GM10266 (cell line): ENCODE measurements around the gene HDAC4.

Experiments
- DNase-seq: peaks from one replicate; pipeline ENCODE4 v3.0.0; 2012; ENCODE audit errors: extremely low spot score
- TF ChIP-seq, protein P1 (sequence below): IDR thresholded peaks from 2 replicates; pipeline ENCODE4 v1.5.1; 2012; ENCODE audit warnings: mild to moderate bottlenecking, low read depth; ENCODE audit not compliant: control insufficient read depth, insufficient read depth; ENCODE audit errors: missing control alignments

HDAC4 gene

DNA sequence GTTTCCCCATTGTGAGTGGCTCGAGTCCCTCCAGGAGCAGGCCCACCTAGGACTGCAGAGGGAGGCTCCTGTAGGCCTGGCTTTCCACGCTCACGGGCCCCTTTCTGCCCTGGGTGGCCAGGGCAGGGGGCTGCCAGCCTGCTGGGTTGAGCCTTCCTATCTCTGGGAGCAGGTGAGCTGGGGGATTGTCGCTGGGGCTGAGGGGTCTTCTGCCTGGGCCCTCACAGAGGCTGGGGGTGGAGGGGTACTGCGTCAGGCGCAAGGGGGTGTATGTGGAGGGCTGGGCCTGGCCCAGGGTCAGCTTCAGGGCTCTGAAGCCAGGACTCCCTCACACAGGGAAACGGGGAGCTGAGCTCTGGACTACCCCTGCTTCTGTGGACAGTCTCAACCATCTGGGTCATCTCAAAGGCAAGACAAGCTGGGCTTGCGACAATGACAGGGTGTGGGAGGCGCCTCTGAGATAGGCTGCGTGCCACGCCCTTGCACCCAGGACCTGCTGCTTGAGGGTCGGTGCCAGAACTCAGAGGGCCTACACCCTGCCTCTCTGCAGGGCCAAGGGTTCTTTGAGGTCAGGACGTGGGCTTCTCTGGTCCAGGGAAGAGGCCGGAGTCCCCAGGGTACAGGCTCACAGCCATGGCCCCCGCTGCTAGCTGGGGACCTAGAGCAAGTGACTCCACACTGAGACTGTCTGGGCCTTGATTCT lies 346.9 kb downstream of the HDAC4 start:
- TF ChIP-seq, protein P1, sequence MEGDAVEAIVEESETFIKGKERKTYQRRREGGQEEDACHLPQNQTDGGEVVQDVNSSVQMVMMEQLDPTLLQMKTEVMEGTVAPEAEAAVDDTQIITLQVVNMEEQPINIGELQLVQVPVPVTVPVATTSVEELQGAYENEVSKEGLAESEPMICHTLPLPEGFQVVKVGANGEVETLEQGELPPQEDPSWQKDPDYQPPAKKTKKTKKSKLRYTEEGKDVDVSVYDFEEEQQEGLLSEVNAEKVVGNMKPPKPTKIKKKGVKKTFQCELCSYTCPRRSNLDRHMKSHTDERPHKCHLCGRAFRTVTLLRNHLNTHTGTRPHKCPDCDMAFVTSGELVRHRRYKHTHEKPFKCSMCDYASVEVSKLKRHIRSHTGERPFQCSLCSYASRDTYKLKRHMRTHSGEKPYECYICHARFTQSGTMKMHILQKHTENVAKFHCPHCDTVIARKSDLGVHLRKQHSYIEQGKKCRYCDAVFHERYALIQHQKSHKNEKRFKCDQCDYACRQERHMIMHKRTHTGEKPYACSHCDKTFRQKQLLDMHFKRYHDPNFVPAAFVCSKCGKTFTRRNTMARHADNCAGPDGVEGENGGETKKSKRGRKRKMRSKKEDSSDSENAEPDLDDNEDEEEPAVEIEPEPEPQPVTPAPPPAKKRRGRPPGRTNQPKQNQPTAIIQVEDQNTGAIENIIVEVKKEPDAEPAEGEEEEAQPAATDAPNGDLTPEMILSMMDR, result no peak
- DNase-seq, result no peak

DNA sequence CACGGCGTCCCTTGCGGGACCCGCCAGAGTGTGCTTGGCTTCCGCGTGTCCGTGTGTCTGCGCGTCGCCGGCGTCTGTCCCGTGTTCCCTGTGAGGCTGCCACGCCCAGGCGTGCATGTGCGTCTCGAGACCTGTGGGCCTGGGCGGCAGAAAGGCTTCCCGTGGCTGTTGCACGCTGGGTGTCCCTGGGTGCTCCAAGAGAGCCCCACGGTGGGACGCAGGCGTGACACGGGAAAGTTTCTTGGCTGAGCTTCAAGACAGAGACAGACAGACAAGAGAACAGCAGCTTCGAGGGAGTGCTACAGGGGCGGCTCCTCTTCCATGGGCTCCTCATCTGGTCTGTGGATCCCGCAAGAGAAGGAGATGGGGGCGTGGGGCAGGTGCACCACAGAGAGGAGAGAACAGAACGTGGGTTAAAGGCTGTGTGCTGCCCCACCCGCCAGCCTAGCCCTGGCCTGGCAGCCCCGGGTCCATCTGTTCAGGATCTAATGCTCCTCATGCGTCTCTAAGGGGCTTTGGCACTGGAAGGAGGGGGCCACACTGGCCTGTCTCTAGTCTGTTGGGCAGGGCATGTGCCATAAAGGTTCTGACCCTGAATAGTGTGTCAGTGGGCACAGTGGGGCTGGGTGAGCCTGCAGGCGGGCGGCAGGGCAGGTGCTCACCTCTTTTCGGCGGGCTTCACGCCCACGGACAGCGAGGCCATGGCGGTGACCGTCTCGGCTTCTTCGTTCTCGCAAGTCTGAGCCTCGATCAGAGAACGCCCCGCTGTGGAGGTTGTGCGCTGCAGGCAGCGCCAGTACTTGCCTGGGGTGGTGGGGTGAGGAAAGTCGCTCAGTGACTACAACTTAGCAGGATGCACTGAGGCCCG lies 347.8 kb downstream of the HDAC4 start:
- TF ChIP-seq, protein P1, result no peak
- no peak for DNase-seq

DNA sequence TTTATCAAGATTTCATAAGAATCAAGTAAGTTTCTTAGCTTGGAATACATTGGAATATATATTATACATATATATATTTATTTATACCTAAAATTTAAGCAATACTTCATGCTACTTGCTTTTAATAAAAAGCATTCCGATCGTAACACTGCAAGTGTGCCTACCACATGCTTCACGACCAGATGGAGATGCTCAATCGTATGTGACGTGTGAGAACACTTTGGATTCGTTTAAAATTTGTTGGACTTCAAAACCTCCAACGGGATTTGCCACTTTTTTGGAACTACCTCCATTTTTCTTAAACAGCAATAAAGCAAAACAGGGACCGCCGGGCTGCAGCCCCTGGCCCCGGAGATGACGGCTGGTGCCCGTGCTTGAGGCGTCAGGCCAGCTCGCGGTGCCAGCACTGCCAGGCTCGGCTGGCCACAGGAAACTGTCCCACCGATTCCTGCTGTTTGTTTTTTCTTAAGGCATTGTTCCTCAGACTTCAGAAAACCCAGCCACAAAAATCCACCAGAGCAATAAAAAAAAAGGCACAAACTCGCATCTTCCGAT lies 348.9 kb downstream of the HDAC4 start:
- DNase-seq, result no peak
- TF ChIP-seq, protein P1, result no peak

DNA sequence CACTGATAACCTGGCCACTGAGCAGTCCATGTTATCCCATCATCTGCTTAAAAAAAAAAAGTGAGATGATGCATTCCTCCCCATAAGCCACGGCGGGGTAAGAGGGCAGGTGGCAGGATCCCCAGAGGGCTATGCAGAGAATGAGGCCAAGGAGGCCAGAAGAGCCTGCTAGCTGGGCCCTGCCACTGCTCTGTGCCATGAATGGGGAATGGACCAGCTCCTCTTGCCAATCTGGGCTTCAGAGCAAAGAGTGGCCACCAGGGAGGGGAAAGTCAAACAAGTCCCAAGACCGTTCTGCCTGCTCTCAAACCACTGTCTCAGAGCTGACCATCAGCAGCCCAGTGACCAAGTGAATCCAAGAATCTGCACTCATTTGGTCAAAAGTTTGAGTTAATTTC lies 350.6 kb downstream of the HDAC4 start:
- TF ChIP-seq, protein P1, result no peak
- DNase-seq, result no peak

DNA sequence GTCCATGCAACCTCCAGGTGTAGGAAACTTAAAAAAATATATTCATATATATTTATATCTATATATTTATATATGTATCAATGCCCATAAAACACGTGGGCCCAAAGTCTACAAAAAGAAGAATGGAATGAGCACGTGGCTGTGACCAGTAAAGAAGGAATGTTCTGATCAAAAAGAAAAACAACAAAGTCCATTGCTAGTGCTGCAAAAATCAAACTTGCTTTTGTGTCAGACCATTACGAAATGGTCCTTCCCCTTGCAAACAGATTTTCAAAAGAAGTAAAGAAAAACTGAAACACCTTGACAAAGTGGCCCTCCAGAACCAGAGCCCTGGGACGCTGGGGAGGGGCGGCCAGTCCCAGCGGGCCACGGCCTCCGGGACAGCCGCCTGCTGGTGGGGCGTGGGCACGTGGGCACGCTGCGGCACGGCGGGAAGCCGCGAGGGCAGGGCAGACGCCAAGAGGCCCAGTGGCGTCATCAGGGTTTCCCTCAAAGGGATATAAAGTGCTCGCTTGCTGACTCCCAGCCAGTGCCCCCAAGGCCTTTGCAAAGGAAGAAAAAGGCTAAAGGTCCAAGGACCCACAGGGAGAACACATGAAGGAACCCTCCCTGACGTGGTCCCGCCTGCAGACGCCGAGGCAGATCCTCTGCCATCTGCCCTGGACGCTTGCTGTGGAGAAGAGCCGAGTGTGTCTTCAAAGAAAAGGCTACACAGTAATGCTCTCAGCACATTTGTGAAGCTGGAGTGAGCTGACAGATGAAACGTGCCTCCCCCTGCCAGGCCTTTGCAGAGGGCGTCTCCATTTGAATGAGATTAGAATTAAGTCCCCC lies 351.2 kb downstream of the HDAC4 start:
- DNase-seq, result no peak
- TF ChIP-seq, protein P1, result no peak

DNA sequence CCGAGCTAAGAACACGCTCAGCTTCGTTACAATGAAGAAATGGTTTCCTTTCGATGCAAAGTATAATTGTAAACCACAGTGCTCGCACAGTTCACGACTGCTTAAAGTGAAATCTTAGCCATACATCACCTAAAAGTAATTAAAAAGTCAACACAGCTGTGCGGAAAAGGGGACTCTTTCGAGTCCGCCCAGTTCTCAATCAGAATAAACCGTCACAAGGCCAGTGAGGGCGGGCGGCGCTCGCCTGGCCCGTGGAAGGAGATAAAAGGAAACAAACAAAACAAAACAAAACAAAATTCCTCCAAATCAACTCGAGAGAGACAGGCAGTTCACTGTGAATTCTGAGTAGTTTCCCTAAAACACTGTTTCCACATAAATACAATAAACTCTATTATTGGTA lies 352.1 kb downstream of the HDAC4 start:
- TF ChIP-seq, protein P1, result no peak
- no peak for DNase-seq
